Ovary (tissue), 9 donors: ENCODE data around the gene C1orf159. TPM values are rescaled to one million over a fixed set of nuclear protein-coding genes. Genes with fewer than 3 reads are reported as not detected.

ENCODE experiments used
- DNase-seq, 5 donors: peaks; one replicate each; pipeline ENCODE4 v3.0.0-alpha.2; 2019 to 2020
- H3K27ac ChIP-seq, 2 donors: fragments of 200-600 bp; one replicate each; pipeline versions ENCODE4 v1.5.1 to v1.8.0; 2019 to 2022
- H3K27me3 ChIP-seq: fragments of 200-600 bp; one replicate; pipeline ENCODE4 v1.8.0; 2022
- H3K36me3 ChIP-seq: fragments of 200-600 bp; sonication (generic); one replicate; pipeline ENCODE4 v1.5.1; 2019
- H3K4me1 ChIP-seq: one replicate; pipeline ENCODE4 v1.8.1; 2013; ENCODE audit warnings: mild to moderate bottlenecking, moderate library complexity; ENCODE audit not compliant: insufficient read depth
- H3K4me3 ChIP-seq: fragments of 200-600 bp; sonication (generic); one replicate; pipeline ENCODE4 v1.5.1; 2017
- H3K9me3 ChIP-seq, 2 donors: fragments of 200-600 bp in 1 of 2; sonication (generic) in 1 of 2; one replicate each; pipeline versions ENCODE4 v1.5.1 to v1.8.1; 2013 to 2019; ENCODE audit warnings: mild to moderate bottlenecking in 1 of 2, moderate library complexity in 1 of 2
- EP300 ChIP-seq: sonication (generic); formaldehyde crosslinking; IDR thresholded peaks from one replicate; pipeline ENCODE4 v1.6.1; 2017; ENCODE audit warnings: antibody characterized with exemption
- POLR2A ChIP-seq: fragments of 450-650 bp; IDR thresholded peaks from one replicate; pipeline ENCODE4 v1.6.1; 2017; ENCODE audit warnings: antibody characterized with exemption, mild to moderate bottlenecking, moderate library complexity
- WGBS, 3 donors: extraction: QIAGEN DNeasy Blood & Tissue Kit in 1 of 3; methylation state at CpG; one replicate each; pipeline versions ENCODE4 v1.1.5 to v1.1.7; 2013 to 2017; 5-methylcytosine and 5-hydroxymethylcytosine counted together
- intact Hi-C, 4 donors: fragments of 100-400 bp; cut with DNase I; formaldehyde crosslinking; loops; one replicate each; pipeline versions ENCODE4 v1.11.0 to v1.15.1; 2022 to 2023
- polyA plus RNA-seq, 2 donors: library from polyadenylated mRNA; stranded (reverse); fragments of 200-250 nt in 1 of 2; fragments of 350-450 nt in 1 of 2; fragmentation: Illumina TruSeq in 1 of 2; extraction: RNeasy Lipid Tissue Mini Kit (QIAGEN cat#74804) in 1 of 2; gene quantifications; one replicate each; pipeline ENCODE4 v1.2.3, GENCODE V29; 2013 to 2014
- total RNA-seq, 7 donors: library from RNA; depleted of rRNA in 2 of 7; stranded (reverse); fragments of >200 nt in 2 of 7; fragmentation: NEBNext Ultra II Directional in 3 of 7; extraction: Animal tissue kit (Norgen Biotek cat#: 25700) in 3 of 7; gene quantifications; one replicate each; pipeline versions ENCODE4 v1.1.0 to v1.2.4, GENCODE V29; 2016 to 2023
- TF ChIP-seq, protein P1 (sequence below), 3 donors: fragments of 450-650 bp in 2 of 3; fragments of 200-600 bp in 1 of 3; IDR thresholded peaks; one replicate each; pipeline versions ENCODE4 v1.5.1 to v1.8.0; 2016 to 2022; ENCODE audit warnings: antibody characterized with exemption in 3 of 3, mild to moderate bottlenecking in 1 of 3
- donor health status: DM: no; HTN: no; CAD: no; lungs with moderate emphysema.
- donor health status: DM: no; HTN: no; CAD: no.
- donor health status: Bipolar disorder and iron deficiency.
- donor health status: DM: yes; HTN: yes; CAD: no.
- donor health status: DM: no; HTN: no; CAD: no.
- donor health status: DM: yes; HTN: yes; CAD: no.

The C1orf159 gene
- total and polyA plus RNA-seq, 9 donors, result 0.28 to 22.1 (median 9.4) TPM

DNA sequence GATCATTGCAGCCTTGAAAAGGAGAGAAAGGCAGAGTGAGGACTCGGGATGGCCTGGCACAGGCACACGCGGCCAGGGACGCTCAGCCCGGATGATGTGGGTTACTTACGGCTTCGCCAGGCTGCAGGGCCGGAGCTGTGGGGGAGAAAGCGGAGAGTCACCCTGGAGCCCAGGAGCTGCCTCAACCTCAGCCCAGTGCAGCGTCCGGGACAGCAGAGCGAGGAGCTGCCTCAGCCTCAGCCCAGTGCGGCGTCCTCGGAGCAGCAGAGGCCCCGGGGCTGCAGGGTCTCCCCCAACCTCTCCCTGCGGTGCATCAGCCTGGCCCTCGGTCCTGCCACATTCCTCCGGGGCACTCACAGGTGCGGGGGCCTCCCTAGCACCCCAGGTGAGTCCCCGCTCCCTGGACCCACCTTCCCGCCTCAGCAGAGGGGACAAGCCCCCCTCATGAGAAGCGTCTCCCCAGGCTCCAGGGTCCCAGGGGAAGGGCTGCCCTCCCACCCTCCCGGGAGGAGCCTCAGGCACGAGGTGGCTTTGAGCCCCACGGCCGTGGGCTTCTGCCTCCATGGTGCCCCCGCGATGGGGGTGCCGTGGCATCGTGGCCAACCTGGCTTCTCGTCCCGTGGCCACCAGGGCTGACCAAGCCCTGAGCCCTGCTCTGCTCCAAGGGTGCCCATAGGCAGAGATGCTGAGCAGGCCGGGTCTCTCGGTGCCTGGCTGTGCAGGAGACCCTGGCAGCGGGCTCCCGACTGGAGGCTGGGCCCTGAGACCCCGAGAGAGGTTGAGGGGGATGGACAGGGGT lies 31.3 kb downstream of the C1orf159 start:
- no peak for TF ChIP-seq POLR2A
- TF ChIP-seq, protein P1, sequence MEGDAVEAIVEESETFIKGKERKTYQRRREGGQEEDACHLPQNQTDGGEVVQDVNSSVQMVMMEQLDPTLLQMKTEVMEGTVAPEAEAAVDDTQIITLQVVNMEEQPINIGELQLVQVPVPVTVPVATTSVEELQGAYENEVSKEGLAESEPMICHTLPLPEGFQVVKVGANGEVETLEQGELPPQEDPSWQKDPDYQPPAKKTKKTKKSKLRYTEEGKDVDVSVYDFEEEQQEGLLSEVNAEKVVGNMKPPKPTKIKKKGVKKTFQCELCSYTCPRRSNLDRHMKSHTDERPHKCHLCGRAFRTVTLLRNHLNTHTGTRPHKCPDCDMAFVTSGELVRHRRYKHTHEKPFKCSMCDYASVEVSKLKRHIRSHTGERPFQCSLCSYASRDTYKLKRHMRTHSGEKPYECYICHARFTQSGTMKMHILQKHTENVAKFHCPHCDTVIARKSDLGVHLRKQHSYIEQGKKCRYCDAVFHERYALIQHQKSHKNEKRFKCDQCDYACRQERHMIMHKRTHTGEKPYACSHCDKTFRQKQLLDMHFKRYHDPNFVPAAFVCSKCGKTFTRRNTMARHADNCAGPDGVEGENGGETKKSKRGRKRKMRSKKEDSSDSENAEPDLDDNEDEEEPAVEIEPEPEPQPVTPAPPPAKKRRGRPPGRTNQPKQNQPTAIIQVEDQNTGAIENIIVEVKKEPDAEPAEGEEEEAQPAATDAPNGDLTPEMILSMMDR (IDR thresholded peaks at IDR 0.05), result no peak
- no peak for TF ChIP-seq EP300
- Histone ChIP-seq H3K4me3 (no peak overlapping the region), H3K27me3 (no peaks in the 10 kb centered on the region), H3K27ac (no peak overlapping the region), H3K9me3 (no peaks in the 10 kb centered on the region), H3K36me3 (no peaks in the 10 kb centered on the region), H3K4me1 (peaks cover 8% of the 10 kb centered on the region)
- DNase-seq, result peak in 2 of 5 donors; percentile 7 to 17
- intact Hi-C loops, result no loop called here
- 89 to 91% (median 91%) methylated on average over 17 to 38 of the region's 38 CpGs for WGBS, 3 donors

DNA sequence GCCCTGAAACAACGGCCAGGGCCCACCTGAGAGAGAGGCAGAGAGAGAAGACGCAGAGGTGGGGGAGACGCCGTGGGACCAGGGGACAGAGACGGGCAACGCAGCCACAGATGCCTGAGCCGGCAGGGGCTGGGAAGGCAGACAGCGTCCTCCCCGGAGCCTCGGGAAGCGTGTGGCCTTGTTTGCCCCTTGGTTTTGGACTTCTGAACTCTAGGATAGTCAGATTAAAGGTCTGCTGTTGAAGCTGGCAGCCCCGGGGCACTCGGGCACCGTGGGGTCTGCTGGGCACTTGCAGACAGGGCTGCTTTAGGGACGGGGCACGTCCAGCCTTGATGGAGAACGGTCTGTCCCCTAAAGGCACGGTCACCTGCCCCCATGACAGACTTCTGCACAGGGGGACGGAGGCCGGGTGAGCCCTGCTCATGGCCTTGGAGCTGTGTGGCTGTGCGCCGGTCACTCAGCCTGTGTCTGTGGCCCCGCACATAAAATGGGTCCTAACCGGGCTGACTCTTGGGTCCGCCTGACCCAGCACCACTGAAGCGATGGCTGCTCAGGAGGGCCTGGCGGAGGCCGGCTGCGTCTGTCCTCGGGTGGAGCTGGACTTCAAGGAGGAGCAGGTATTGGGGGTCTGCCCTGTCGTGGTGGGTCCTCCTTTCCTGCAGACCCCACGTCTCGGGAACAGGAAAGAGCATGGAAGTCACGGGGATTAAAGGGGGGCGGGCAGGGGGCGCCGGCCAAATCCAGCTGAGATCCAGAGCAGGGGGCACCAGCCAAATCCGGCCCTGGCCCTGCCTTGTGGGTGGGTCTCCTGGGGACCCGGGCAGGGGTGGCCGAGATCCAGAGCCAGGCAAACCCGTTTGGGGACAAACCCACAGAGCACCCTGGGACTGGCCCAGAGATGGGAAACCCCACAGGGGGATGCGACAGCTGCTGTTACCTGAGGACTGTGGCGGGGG lies 32.2 kb downstream of the C1orf159 start:
- Histone ChIP-seq H3K9me3 (no peaks in the 10 kb centered on the region), H3K36me3 (no peaks in the 10 kb centered on the region), H3K27ac (no peak overlapping the region), H3K4me1 (peaks cover 11% of the 10 kb centered on the region), H3K27me3 (no peaks in the 10 kb centered on the region), H3K4me3 (no peak overlapping the region)
- DNase-seq, result peak in 3 of 5 donors; percentile 15 to 28 (median 22)
- 90 to 92% (median 92%) methylated on average over 43 of the region's 43 CpGs for WGBS, 3 donors
- TF ChIP-seq POLR2A (no peak), EP300 (no peak)
- TF ChIP-seq, protein P1 (IDR thresholded peaks at IDR 0.05), result no peak
- intact Hi-C loops, result no loop called here

DNA sequence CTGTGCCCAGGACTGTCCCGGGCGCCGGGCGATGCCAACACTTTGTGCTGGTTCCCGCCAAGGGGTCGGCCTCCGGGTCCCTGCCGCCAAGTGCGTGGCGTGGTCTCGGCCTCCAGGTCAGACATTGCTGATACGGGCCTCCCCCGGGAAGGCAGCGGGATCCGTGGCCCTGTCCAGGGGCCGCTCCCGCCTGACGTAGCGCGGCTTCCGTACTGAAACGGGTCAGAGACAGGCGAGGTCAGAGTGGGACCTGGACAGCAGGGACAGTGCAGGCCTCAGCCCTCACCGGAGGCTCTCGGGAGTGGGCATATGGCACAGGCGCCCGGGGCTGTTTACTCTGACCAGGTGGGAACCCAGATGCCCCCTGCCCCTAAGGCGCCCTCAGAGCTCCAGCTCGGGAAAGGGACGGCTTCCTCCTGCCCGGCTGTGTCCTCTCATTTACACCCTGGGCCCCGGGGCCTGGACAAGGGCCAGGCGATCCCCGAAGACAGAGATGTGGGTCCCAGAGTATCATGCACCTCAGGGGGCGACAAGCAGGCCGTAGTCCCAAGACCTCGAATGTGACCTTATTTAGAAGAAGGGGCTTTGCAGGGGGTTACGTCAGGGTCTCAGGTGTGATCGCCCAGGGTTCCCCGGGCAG lies 33.0 kb downstream of the C1orf159 start:
- 89 to 92% (median 91%) methylated on average over 38 to 40 of the region's 40 CpGs for WGBS, 3 donors
- Histone ChIP-seq H3K9me3 (no peaks in the 10 kb centered on the region), H3K4me1 (peaks cover 11% of the 10 kb centered on the region), H3K27me3 (no peaks in the 10 kb centered on the region), H3K27ac (no peak overlapping the region), H3K4me3 (no peak overlapping the region), H3K36me3 (no peaks in the 10 kb centered on the region)
- peak; percentile 7 to 35 (median 16) for DNase-seq
- intact Hi-C loops, result no loop called here
- TF ChIP-seq, protein P1 (IDR thresholded peaks at IDR 0.05), result no peak
- TF ChIP-seq POLR2A (no peak), EP300 (no peak)

DNA sequence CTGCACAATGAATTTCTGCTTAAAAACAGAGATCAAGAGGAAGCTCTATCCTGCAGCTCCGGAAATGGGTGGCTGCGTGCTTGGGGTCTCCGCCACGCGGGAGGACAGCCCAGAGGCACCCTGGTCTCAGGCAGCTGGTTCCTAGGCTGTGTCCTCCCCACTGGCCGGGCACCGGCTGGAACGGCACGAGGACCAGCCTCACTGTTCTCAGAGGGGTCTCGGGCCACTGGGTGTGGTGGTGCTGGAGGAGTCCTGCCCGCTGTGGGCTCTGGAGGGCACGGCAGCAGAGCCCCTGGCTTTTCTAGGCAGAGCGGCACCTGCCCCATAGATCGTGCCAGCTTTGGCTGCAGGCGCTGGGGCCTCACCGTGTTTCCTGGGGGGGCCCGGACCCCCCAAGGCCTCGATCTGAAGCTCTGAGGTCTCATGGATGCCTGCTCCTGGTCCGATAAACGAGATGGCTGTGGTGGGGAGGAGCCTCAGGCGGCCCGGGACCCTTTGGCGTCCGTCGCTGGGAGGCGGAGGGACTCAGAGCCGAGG lies 33.6 kb downstream of the C1orf159 start:
- peak in 4 of 5 donors; percentile 15 to 24 (median 22) for DNase-seq
- no peak overlapping the region for H3K27ac ChIP-seq
- no peaks in the 10 kb centered on the region for H3K9me3 ChIP-seq
- H3K27me3 ChIP-seq, result no peaks in the 10 kb centered on the region
- TF ChIP-seq POLR2A (no peak), EP300 (no peak)
- TF ChIP-seq, protein P1 (IDR thresholded peaks at IDR 0.05), result no peak
- WGBS, 3 donors, result 90 to 93% (median 91%) methylated on average over 27 of the region's 27 CpGs
- intact Hi-C loops, result no loop called here
- H3K4me1 ChIP-seq, result peaks cover 11% of the 10 kb centered on the region
- H3K36me3 ChIP-seq, result no peaks in the 10 kb centered on the region
- no peak overlapping the region for H3K4me3 ChIP-seq
